Activated CD4-positive, alpha-beta T cell treated with anti-CD3 and anti-CD28 coated beads, Interleukin-2, amount 10 ng/mL, durations not matched to agents 24 days and 14 days (primary cell): ENCODE measurements around the gene FAM117A. TPM values are rescaled to one million over a fixed set of nuclear protein-coding genes. Genes with fewer than 3 reads are reported as not detected.

ENCODE experiments used
- DNase-seq: peaks from one replicate; pipeline ENCODE4 v3.0.0; 2022
- H3K27ac Mint-ChIP-seq: one replicate; pipeline ENCODE4 v1.8.0; 2022; ENCODE audit warnings: mild to moderate bottlenecking, mixed read lengths
- H3K27me3 Mint-ChIP-seq: one replicate; pipeline ENCODE4 v1.8.0; 2022; ENCODE audit warnings: mixed read lengths
- H3K36me3 Mint-ChIP-seq: one replicate; pipeline ENCODE4 v1.8.0; 2022; ENCODE audit warnings: low read depth, mild to moderate bottlenecking, mixed read lengths
- H3K4me1 Mint-ChIP-seq: one replicate; pipeline ENCODE4 v1.8.0; 2021; ENCODE audit warnings: mixed read lengths
- H3K4me3 Mint-ChIP-seq: one replicate; pipeline ENCODE4 v1.8.0; 2022; ENCODE audit warnings: mild to moderate bottlenecking, moderate library complexity, mixed read lengths
- H3K9me3 Mint-ChIP-seq: one replicate; pipeline ENCODE4 v1.8.0; 2021; ENCODE audit warnings: mixed read lengths
- intact Hi-C: fragments of 100-400 bp; cut with micrococcal nuclease; formaldehyde crosslinking; loops from one replicate; pipeline ENCODE4 v1.15.1; 2023
- total RNA-seq: library from RNA; stranded (reverse); gene quantifications from 2 replicates; pipeline ENCODE4 v1.2.3, GENCODE V29; 2022

Gene FAM117A
- total RNA-seq, 1 donor from 2014 or later = 10.9 TPM

GRCh38 chr17:49723423-49723822, 40.5 kb downstream of the FAM117A start:
- no peak for DNase-seq
- no peaks in the 10 kb centered on the region for H3K9me3 Mint-ChIP-seq
- no peak overlapping the region for H3K27ac Mint-ChIP-seq
- H3K36me3 Mint-ChIP-seq = peaks cover 51% of the 10 kb centered on the region
- intact Hi-C loops = no loop called here
- H3K4me1 Mint-ChIP-seq = peaks cover 6% of the 10 kb centered on the region
- H3K4me3 Mint-ChIP-seq = no peak overlapping the region
- H3K27me3 Mint-ChIP-seq = no peaks in the 10 kb centered on the region

- H3K36me3 Mint-ChIP-seq = peaks cover 55% of the 10 kb centered on the region
- intact Hi-C loops = no loop called here
- H3K27ac Mint-ChIP-seq = no peak overlapping the region
- no peak for DNase-seq
- H3K4me3 Mint-ChIP-seq = no peak overlapping the region
- H3K4me1 Mint-ChIP-seq = peaks cover 9% of the 10 kb centered on the region
- no peaks in the 10 kb centered on the region for H3K27me3 Mint-ChIP-seq
- no peaks in the 10 kb centered on the region for H3K9me3 Mint-ChIP-seq
Measured at GRCh38 chr17:49722066-49722465, 41.9 kb downstream of the FAM117A start.

GRCh38 chr17:49717371-49717861, 46.5 kb downstream of the FAM117A start:
- Mint-ChIP-seq H3K4me3 (no peak overlapping the region), H3K27me3 (no peaks in the 10 kb centered on the region), H3K9me3 (no peaks in the 10 kb centered on the region), H3K36me3 (peaks cover 52% of the 10 kb centered on the region), H3K27ac (peak overlapping the region; percentile 85), H3K4me1 (peaks cover 26% of the 10 kb centered on the region)
- intact Hi-C loops = loop anchor here (2.0 kb wide), 2 partner anchors 23 to 71 kb away; partner anchors contain the start of gene KAT7
- no peak for DNase-seq

- peaks cover 50% of the 10 kb centered on the region for H3K36me3 Mint-ChIP-seq
- DNase-seq = no peak
- H3K27ac Mint-ChIP-seq = peak overlapping the region; percentile 88
- no peaks in the 10 kb centered on the region for H3K9me3 Mint-ChIP-seq
- intact Hi-C loops = loop anchor here (2.0 kb wide), 2 partner anchors 24 to 72 kb away; partner anchors contain the start of gene KAT7
- H3K27me3 Mint-ChIP-seq = no peaks in the 10 kb centered on the region
- H3K4me3 Mint-ChIP-seq = no peak overlapping the region
- peaks cover 26% of the 10 kb centered on the region for H3K4me1 Mint-ChIP-seq
Measured at GRCh38 chr17:49716668-49717364, 47.1 kb downstream of the FAM117A start.

- Mint-ChIP-seq H3K9me3 (no peaks in the 10 kb centered on the region), H3K4me1 (peaks cover 26% of the 10 kb centered on the region), H3K4me3 (peak overlapping the region; percentile 43), H3K36me3 (peaks cover 53% of the 10 kb centered on the region), H3K27me3 (no peaks in the 10 kb centered on the region), H3K27ac (peak overlapping the region; percentile 88)
- intact Hi-C loops = loop anchor here (2.0 kb wide), 2 partner anchors 25 to 73 kb away; partner anchors contain the start of gene KAT7
- no peak for DNase-seq
Measured at GRCh38 chr17:49715717-49716279, 48.1 kb downstream of the FAM117A start.

- intact Hi-C loops = no loop called here
- Mint-ChIP-seq H3K4me3 (peak overlapping the region; percentile 43), H3K9me3 (no peaks in the 10 kb centered on the region), H3K27ac (peak overlapping the region; percentile 88), H3K27me3 (no peaks in the 10 kb centered on the region), H3K4me1 (peaks cover 26% of the 10 kb centered on the region), H3K36me3 (peaks cover 54% of the 10 kb centered on the region)
- DNase-seq = no peak
Measured at GRCh38 chr17:49715216-49715615, 48.7 kb downstream of the FAM117A start.

- H3K4me3 Mint-ChIP-seq = peak overlapping the region; percentile 96
- H3K9me3 Mint-ChIP-seq = no peaks in the 10 kb centered on the region
- H3K4me1 Mint-ChIP-seq = peaks cover 28% of the 10 kb centered on the region
- peak overlapping the region; percentile 99 for H3K27ac Mint-ChIP-seq
- peaks cover 33% of the 10 kb centered on the region for H3K36me3 Mint-ChIP-seq
- H3K27me3 Mint-ChIP-seq = no peaks in the 10 kb centered on the region
- intact Hi-C loops = loop anchor here (1.0 to 10.0 kb wide), 10 partner anchors 12 to 387 kb away; partner anchors contain the start of genes DLX3, FAM117A, KAT7 and PDK2
- peak; percentile 64 for DNase-seq
Measured at GRCh38 chr17:49708515-49709183, 55.3 kb downstream of the FAM117A start.

GRCh38 chr17:49707608-49708514, 56.1 kb downstream of the FAM117A start, which contains the start of gene SLC35B1:
Gene SLC35B1, minus strand, starts transcription at chr17:49707964. Its CDS starts 131 bp downstream, at chr17:49707833.
- H3K36me3 Mint-ChIP-seq = peaks cover 39% of the 10 kb centered on the region
- intact Hi-C loops = loop anchor here (1.0 to 10.0 kb wide), 10 partner anchors 12 to 387 kb away; partner anchors contain the start of genes DLX3, FAM117A, KAT7 and PDK2
- peak within 1 kb of the TSS; percentile 96 for H3K4me3 Mint-ChIP-seq
- peak within 1 kb of the TSS; percentile 99 for H3K27ac Mint-ChIP-seq
- DNase-seq = peak; percentile 99
- H3K4me1 Mint-ChIP-seq = peaks cover 30% of the 10 kb centered on the region
- no peaks in the 10 kb centered on the region for H3K27me3 Mint-ChIP-seq
- no peaks in the 10 kb centered on the region for H3K9me3 Mint-ChIP-seq

- Mint-ChIP-seq H3K27me3 (no peaks in the 10 kb centered on the region), H3K4me1 (peaks cover 30% of the 10 kb centered on the region), H3K36me3 (peaks cover 42% of the 10 kb centered on the region), H3K9me3 (no peaks in the 10 kb centered on the region), H3K27ac (peak overlapping the region; percentile 99), H3K4me3 (peak overlapping the region; percentile 96)
- peak; percentile 81 for DNase-seq
- intact Hi-C loops = loop anchor here (5.0 to 10.0 kb wide), 2 partner anchors 288 to 290 kb away; partner anchors contain the start of gene DLX3
Measured at GRCh38 chr17:49707246-49707607, 56.7 kb downstream of the FAM117A start.

GRCh38 chr17:49705254-49705653, 58.7 kb downstream of the FAM117A start:
- intact Hi-C loops = loop anchor here (5.0 to 10.0 kb wide), 2 partner anchors 288 to 290 kb away; partner anchors contain the start of gene DLX3
- H3K27me3 Mint-ChIP-seq = no peaks in the 10 kb centered on the region
- H3K27ac Mint-ChIP-seq = no peak overlapping the region
- peak overlapping the region; percentile 58 for H3K4me3 Mint-ChIP-seq
- DNase-seq = no peak
- H3K36me3 Mint-ChIP-seq = peaks cover 50% of the 10 kb centered on the region
- H3K4me1 Mint-ChIP-seq = peaks cover 31% of the 10 kb centered on the region
- no peaks in the 10 kb centered on the region for H3K9me3 Mint-ChIP-seq

GRCh38 chr17:49703557-49704277, 60.2 kb downstream of the FAM117A start:
- Mint-ChIP-seq H3K27me3 (no peaks in the 10 kb centered on the region), H3K27ac (no peak overlapping the region), H3K36me3 (peaks cover 58% of the 10 kb centered on the region), H3K4me1 (peaks cover 27% of the 10 kb centered on the region), H3K4me3 (no peak overlapping the region), H3K9me3 (no peaks in the 10 kb centered on the region)
- DNase-seq = peak; percentile 75
- intact Hi-C loops = loop anchor here (10.0 kb wide), 1 partner anchor 291 kb away; the partner anchor contains the start of gene DLX3

GRCh38 chr17:49700960-49701359, 63.0 kb downstream of the FAM117A start:
- Mint-ChIP-seq H3K4me1 (peaks cover 21% of the 10 kb centered on the region), H3K4me3 (no peak overlapping the region), H3K9me3 (no peaks in the 10 kb centered on the region), H3K27ac (no peak overlapping the region), H3K27me3 (no peaks in the 10 kb centered on the region), H3K36me3 (peaks cover 56% of the 10 kb centered on the region)
- no peak for DNase-seq
- intact Hi-C loops = loop anchor here (10.0 kb wide), 1 partner anchor 294 kb away; the partner anchor contains the start of gene DLX3
